ENCODE results near the gene SPEN.
A peak's percentile ranks its signal among the peaks of the same experiment; 100 is the strongest.

Gene SPEN

DNA sequence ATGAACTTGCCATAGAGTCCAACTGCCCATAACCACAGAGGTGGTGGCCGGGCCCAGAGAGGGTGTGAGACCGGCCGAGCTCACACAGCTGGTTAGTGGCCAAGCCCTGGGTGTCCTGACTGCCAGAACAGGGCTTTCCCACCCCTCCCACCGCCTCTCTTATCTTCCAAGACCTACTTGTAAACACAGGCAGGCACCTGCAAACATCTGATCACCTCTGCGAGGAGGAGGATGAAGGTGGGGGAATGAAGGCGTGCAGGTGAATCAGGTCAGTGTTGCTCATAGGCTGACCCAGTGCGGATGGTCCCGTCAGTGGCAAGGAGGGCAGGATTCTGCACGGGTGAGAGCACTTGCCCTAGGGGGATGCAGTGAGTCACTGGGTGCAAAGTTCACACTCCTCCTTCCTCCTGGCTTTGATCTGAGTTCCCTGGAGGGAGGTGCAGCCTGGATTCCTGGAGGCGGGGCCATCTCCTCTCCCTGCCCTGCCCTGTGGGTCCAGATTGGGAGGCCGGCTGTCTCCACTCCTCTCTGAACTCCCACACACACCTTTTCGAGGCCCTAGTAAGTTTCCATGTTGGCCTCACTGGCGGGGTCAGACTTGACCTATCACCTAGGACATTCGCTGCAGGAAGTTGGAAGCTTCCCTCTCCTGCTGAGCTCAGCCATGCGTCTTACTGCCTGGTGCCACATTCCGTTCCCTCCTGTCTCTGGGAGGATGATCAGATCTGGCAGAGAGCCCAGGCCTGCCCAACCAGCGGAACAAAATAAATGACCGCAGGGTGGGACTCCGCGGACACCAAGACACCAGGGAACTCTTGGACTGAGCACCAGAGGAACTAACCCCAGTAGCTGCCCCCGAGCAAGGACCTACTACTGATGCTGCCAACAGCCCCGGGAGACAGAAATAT is 47.3 kb upstream of the SPEN start (continued):
- TF ChIP-seq, protein P1, sequence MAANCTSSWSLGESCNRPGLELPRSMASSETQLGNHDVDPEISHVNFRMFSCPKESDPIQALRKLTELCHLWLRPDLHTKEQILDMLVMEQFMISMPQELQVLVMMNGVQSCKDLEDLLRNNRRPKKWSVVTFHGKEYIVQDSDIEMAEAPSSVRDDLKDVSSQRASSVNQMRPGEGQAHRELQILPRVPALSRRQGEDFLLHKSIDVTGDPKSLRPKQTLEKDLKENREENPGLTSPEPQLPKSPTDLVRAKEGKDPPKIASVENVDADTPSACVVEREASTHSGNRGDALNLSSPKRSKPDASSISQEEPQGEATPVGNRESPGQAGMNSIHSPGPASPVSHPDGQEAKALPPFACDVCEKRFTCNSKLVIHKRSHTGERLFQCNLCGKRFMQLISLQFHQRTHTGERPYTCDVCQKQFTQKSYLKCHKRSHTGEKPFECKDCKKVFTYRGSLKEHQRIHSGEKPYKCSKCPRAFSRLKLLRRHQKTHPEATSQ (tag by site-specific recombination; IDR thresholded peaks at IDR 0.05), result no peak
- no peak for TF ChIP-seq MYNN (tag by site-specific recombination; IDR thresholded peaks at IDR 0.05; ENCODE audit: borderline replicate concordance)
- TF ChIP-seq KLF16 (tag by site-specific recombination; IDR thresholded peaks at IDR 0.05), result 0 out of 2 replicates have a peak, but pooled peaks have one; percentile 38
- no peak for TF ChIP-seq ZNF157 (tag by site-specific recombination; IDR thresholded peaks at IDR 0.05)
- no peak for TF ChIP-seq ZNF248 (tag by site-specific recombination; IDR thresholded peaks at IDR 0.05)
- TF ChIP-seq, protein P2, sequence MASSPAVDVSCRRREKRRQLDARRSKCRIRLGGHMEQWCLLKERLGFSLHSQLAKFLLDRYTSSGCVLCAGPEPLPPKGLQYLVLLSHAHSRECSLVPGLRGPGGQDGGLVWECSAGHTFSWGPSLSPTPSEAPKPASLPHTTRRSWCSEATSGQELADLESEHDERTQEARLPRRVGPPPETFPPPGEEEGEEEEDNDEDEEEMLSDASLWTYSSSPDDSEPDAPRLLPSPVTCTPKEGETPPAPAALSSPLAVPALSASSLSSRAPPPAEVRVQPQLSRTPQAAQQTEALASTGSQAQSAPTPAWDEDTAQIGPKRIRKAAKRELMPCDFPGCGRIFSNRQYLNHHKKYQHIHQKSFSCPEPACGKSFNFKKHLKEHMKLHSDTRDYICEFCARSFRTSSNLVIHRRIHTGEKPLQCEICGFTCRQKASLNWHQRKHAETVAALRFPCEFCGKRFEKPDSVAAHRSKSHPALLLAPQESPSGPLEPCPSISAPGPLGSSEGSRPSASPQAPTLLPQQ (tag by site-specific recombination; IDR thresholded peaks at IDR 0.05), result peak; percentile 80
- TF ChIP-seq ZNF843 (tag by site-specific recombination; IDR thresholded peaks at IDR 0.05), result no peak
- TF ChIP-seq, protein P3, sequence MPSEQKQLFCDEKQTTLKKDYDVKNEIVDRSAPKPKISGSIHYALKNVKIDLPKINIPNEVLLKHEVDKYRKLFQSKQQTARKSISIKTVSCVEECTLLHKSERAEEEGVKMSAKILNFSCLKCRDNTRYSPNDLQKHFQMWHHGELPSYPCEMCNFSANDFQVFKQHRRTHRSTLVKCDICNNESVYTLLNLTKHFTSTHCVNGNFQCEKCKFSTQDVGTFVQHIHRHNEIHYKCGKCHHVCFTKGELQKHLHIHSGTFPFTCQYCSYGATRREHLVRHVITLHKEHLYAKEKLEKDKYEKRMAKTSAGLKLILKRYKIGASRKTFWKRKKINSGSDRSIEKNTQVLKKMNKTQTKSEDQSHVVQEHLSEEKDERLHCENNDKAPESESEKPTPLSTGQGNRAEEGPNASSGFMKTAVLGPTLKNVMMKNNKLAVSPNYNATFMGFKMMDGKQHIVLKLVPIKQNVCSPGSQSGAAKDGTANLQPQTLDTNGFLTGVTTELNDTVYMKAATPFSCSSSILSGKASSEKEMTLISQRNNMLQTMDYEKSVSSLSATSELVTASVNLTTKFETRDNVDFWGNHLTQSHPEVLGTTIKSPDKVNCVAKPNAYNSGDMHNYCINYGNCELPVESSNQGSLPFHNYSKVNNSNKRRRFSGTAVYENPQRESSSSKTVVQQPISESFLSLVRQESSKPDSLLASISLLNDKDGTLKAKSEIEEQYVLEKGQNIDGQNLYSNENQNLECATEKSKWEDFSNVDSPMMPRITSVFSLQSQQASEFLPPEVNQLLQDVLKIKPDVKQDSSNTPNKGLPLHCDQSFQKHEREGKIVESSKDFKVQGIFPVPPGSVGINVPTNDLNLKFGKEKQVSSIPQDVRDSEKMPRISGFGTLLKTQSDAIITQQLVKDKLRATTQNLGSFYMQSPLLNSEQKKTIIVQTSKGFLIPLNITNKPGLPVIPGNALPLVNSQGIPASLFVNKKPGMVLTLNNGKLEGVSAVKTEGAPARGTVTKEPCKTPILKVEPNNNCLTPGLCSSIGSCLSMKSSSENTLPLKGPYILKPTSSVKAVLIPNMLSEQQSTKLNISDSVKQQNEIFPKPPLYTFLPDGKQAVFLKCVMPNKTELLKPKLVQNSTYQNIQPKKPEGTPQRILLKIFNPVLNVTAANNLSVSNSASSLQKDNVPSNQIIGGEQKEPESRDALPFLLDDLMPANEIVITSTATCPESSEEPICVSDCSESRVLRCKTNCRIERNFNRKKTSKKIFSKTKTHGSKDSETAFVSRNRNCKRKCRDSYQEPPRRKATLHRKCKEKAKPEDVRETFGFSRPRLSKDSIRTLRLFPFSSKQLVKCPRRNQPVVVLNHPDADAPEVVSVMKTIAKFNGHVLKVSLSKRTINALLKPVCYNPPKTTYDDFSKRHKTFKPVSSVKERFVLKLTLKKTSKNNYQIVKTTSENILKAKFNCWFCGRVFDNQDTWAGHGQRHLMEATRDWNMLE (tag by site-specific recombination; conservative IDR thresholded peaks at IDR 0.05; ENCODE audit: low read depth), result no peak
- TF ChIP-seq, protein P4, sequence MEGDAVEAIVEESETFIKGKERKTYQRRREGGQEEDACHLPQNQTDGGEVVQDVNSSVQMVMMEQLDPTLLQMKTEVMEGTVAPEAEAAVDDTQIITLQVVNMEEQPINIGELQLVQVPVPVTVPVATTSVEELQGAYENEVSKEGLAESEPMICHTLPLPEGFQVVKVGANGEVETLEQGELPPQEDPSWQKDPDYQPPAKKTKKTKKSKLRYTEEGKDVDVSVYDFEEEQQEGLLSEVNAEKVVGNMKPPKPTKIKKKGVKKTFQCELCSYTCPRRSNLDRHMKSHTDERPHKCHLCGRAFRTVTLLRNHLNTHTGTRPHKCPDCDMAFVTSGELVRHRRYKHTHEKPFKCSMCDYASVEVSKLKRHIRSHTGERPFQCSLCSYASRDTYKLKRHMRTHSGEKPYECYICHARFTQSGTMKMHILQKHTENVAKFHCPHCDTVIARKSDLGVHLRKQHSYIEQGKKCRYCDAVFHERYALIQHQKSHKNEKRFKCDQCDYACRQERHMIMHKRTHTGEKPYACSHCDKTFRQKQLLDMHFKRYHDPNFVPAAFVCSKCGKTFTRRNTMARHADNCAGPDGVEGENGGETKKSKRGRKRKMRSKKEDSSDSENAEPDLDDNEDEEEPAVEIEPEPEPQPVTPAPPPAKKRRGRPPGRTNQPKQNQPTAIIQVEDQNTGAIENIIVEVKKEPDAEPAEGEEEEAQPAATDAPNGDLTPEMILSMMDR (tag by site-specific recombination; IDR thresholded peaks at IDR 0.05), result no peak
- no peak for TF ChIP-seq ZNF274 (IDR thresholded peaks at IDR 0.05; ENCODE audit: low read length)
- TF ChIP-seq ZNF274 (tag by site-specific recombination; IDR thresholded peaks at IDR 0.05; ENCODE audit: borderline replicate concordance), result no peak
- TF ChIP-seq, protein P5, sequence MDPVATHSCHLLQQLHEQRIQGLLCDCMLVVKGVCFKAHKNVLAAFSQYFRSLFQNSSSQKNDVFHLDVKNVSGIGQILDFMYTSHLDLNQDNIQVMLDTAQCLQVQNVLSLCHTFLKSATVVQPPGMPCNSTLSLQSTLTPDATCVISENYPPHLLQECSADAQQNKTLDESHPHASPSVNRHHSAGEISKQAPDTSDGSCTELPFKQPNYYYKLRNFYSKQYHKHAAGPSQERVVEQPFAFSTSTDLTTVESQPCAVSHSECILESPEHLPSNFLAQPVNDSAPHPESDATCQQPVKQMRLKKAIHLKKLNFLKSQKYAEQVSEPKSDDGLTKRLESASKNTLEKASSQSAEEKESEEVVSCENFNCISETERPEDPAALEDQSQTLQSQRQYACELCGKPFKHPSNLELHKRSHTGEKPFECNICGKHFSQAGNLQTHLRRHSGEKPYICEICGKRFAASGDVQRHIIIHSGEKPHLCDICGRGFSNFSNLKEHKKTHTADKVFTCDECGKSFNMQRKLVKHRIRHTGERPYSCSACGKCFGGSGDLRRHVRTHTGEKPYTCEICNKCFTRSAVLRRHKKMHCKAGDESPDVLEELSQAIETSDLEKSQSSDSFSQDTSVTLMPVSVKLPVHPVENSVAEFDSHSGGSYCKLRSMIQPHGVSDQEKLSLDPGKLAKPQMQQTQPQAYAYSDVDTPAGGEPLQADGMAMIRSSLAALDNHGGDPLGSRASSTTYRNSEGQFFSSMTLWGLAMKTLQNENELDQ (tag by site-specific recombination; IDR thresholded peaks at IDR 0.05; ENCODE audit: low read depth), result no peak
- peak; percentile 83 for TF ChIP-seq EGR2 (tag by site-specific recombination; IDR thresholded peaks at IDR 0.05; ENCODE audit: low read depth)
- TF ChIP-seq ZNF354C (tag by site-specific recombination; IDR thresholded peaks at IDR 0.05; ENCODE audit: borderline replicate concordance, low read depth), result no peak
- TF ChIP-seq ZSCAN30 (tag by site-specific recombination; IDR thresholded peaks at IDR 0.05), result no peak
- TF ChIP-seq ZNF560 (tag by site-specific recombination; IDR thresholded peaks at IDR 0.05; ENCODE audit: borderline replicate concordance), result no peak
- TF ChIP-seq ZNF792 (tag by site-specific recombination; IDR thresholded peaks at IDR 0.05), result no peak
- TF ChIP-seq, protein P6, sequence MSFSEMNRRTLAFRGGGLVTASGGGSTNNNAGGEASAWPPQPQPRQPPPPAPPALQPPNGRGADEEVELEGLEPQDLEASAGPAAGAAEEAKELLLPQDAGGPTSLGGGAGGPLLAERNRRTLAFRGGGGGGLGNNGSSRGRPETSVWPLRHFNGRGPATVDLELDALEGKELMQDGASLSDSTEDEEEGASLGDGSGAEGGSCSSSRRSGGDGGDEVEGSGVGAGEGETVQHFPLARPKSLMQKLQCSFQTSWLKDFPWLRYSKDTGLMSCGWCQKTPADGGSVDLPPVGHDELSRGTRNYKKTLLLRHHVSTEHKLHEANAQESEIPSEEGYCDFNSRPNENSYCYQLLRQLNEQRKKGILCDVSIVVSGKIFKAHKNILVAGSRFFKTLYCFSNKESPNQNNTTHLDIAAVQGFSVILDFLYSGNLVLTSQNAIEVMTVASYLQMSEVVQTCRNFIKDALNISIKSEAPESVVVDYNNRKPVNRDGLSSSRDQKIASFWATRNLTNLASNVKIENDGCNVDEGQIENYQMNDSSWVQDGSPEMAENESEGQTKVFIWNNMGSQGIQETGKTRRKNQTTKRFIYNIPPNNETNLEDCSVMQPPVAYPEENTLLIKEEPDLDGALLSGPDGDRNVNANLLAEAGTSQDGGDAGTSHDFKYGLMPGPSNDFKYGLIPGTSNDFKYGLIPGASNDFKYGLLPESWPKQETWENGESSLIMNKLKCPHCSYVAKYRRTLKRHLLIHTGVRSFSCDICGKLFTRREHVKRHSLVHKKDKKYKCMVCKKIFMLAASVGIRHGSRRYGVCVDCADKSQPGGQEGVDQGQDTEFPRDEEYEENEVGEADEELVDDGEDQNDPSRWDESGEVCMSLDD (tag by site-specific recombination; IDR thresholded peaks at IDR 0.05), result no peak
- TF ChIP-seq GFI1B (tag by site-specific recombination; IDR thresholded peaks at IDR 0.05), result peak; percentile 16; the same call in 1 of the 2 replicates
- TF ChIP-seq ZNF391 (tag by site-specific recombination; IDR thresholded peaks at IDR 0.05; ENCODE audit: borderline replicate concordance, low read depth), result peak; percentile 68; the same call in 1 of the 2 replicates
- TF ChIP-seq ZFP37 (tag by site-specific recombination; IDR thresholded peaks at IDR 0.05), result peak; percentile 32; the same call in 1 of the 2 replicates
